ENCODE data around the gene MT1A. TPM values are rescaled to one million over a fixed set of nuclear protein-coding genes. Genes with fewer than 3 reads are reported as not detected.

Gene MT1A
- polyA plus RNA-seq, 1 donor from 2014 or later = not detected

- Histone ChIP-seq H3K36me3 (ENCODE audit: insufficient read depth, low read length) (no peaks in the 10 kb centered on the region), H3K79me2 (replicated peaks; ENCODE audit: insufficient read depth, low read length) (no peaks in the 10 kb centered on the region), H3K4me3 (ENCODE audit: low read length) (peak overlapping the region; percentile 48), H2AFZ (ENCODE audit: low read depth, low read length) (no peak overlapping the region), H3K27ac (ENCODE audit: low read length) (no peak overlapping the region), H3K9ac (ENCODE audit: low read length) (no peak overlapping the region), H3F3A (ENCODE audit: insufficient read depth, low read length, poor library complexity, severe bottlenecking) (no peaks in the 10 kb centered on the region), H3K27me3 (ENCODE audit: insufficient read depth, low read depth, low read length) (peaks cover 100% of the 10 kb centered on the region), H3K9me2 (ENCODE audit: insufficient read depth, low read length) (no peaks in the 10 kb centered on the region), H3K9me3 (ENCODE audit: low read length) (no peaks in the 10 kb centered on the region), H3K4me2 (ENCODE audit: low read length) (no peak overlapping the region), H4K20me1 (ENCODE audit: insufficient read depth) (no peaks in the 10 kb centered on the region)
- no peak for TF ChIP-seq EP300 (conservative IDR thresholded peaks at IDR 0.05; ENCODE audit: poor library complexity, severe bottlenecking)
- peak; percentile 53 for TF ChIP-seq EZH2 (IDR thresholded peaks at IDR 0.05; ENCODE audit: borderline replicate concordance, insufficient read depth, low read length, poor library complexity, severe bottlenecking)
Observed at GRCh38 chr16:56634715-56635440, 3.6 kb upstream of the MT1A start.

- H3K9ac ChIP-seq (ENCODE audit: low read length) = no peak overlapping the region
- H3K4me2 ChIP-seq (ENCODE audit: low read length) = no peak overlapping the region
- H3K9me2 ChIP-seq (ENCODE audit: insufficient read depth, low read length) = no peaks in the 10 kb centered on the region
- no peaks in the 10 kb centered on the region for H3F3A ChIP-seq (ENCODE audit: insufficient read depth, low read length, poor library complexity, severe bottlenecking)
- H3K36me3 ChIP-seq (ENCODE audit: insufficient read depth, low read length) = no peaks in the 10 kb centered on the region
- H2AFZ ChIP-seq (ENCODE audit: low read depth, low read length) = no peak overlapping the region
- no peaks in the 10 kb centered on the region for H3K9me3 ChIP-seq (ENCODE audit: low read length)
- peak overlapping the region; percentile 48 for H3K4me3 ChIP-seq (ENCODE audit: low read length)
- H3K27me3 ChIP-seq (ENCODE audit: insufficient read depth, low read depth, low read length) = peaks cover 100% of the 10 kb centered on the region
- no peak overlapping the region for H3K27ac ChIP-seq (ENCODE audit: low read length)
- H3K79me2 ChIP-seq (replicated peaks; ENCODE audit: insufficient read depth, low read length) = no peaks in the 10 kb centered on the region
- TF ChIP-seq SMC3 (conservative IDR thresholded peaks at IDR 0.05; ENCODE audit: poor library complexity) (no peak), RAD21 (conservative IDR thresholded peaks at IDR 0.05) (no peak), EZH2 (IDR thresholded peaks at IDR 0.05; ENCODE audit: borderline replicate concordance, insufficient read depth, low read length, poor library complexity, severe bottlenecking) (no peak), EP300 (conservative IDR thresholded peaks at IDR 0.05; ENCODE audit: poor library complexity, severe bottlenecking) (no peak), MXI1 (conservative IDR thresholded peaks at IDR 0.05; ENCODE audit: poor library complexity, severe bottlenecking) (no peak), TAF1 (IDR thresholded peaks at IDR 0.05; ENCODE audit: low read depth) (no peak), POLR2AphosphoS5 (IDR thresholded peaks at IDR 0.05) (no peak), CTCF (IDR thresholded peaks at IDR 0.05; ENCODE audit: poor library complexity, severe bottlenecking) (no peak), REST (IDR thresholded peaks at IDR 0.05; ENCODE audit: borderline replicate concordance) (no peak)
- no peaks in the 10 kb centered on the region for H4K20me1 ChIP-seq (ENCODE audit: insufficient read depth)
Observed at GRCh38 chr16:56635441-56635967, 3.0 kb upstream of the MT1A start.
